ENCODE results near the gene GRB10.
"Not testable (repeated sequence)": the region's sequence is repeated elsewhere in the genome, so short reads cannot be mapped to it uniquely, and the experiment has no call there.

Gene GRB10

DNA sequence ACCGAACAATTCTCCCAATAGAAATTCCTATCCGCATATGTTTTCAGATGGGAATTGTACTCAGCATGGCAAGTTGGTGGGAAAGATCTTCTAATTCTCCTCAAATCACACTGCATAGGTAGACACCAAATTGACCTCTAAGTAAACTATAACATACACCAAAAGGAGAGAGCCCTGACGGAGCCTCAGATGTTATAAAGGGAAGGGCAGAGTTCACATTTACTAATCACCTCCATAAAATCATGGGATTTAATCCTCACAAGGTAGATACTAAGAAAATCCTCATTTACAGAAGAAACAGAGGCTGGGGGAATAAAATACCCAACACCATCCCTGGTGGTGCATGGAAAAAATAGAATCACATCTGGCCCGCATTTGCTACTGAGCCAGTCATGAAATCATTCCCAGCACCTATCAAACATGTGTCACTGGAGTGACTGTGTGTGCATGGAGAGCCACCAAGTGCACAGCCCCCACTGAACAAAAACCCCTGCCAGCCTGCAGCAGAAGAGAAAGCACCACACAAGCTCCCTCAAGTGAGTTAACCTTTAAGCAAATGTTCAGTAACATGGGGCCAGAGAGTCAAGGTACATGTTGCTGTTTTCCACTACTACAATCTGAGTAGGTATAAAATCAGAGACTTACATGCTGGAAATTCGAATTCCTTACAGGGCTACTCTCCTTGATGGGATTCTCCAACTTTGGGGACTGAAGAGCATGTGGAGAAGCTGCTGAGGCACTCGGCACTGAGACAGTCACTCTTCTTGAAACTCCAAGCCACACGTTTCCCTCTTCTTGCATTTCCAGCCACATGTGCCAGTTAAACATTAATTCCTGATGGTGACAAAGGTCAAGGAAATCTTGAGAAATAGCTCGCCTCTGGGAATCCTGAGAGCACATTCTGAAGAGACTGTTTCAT, 217.8 kb downstream of the GRB10 start, which contains the start of gene DDC:
DDC (minus strand) TSS at position 766 of the 919 bp plus-strand sequence. CDS start 21,320 bp downstream, outside the sequence.
- no peak for DNase-seq

DNA sequence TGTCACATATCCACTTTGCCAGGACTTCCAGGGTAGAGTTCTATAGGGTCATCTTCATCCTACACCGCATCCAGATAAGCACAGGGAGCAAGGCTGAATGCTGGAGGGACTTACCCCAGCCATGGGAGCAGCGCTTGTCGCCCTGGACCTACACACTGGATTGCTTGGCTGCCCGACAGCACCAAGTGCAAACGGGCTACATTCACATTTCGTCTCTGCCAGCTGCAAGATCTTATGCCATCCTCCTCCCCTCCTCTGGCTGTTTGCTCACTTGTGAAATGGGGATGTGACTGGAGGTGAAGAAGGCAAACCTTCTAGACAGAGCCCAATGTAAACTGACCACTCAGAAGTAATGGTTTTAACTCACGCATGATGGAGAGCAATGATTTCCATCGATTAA, 218.5 kb downstream of the GRB10 start:
- no peak for DNase-seq

DNA sequence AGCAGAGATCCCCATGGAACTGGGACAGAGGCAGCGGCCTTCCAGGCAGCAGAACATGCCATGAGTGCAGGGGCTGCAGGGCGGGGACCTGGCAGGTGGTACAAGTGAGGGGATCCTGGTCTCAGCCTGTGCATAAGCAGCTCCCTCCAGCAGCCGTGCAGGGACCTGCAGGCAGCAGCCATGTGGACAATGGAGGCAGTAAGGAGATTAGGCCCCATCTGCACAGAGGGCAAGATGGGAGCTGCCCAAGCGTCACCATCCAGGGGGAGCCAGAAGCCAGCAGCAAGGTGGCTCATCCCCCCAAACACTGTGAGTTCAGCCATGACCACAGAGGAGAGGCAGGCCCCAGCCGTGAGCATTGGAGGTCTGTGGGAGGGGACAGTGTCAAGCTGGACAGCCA, 220.6 kb downstream of the GRB10 start:
- no peak for DNase-seq

DNA sequence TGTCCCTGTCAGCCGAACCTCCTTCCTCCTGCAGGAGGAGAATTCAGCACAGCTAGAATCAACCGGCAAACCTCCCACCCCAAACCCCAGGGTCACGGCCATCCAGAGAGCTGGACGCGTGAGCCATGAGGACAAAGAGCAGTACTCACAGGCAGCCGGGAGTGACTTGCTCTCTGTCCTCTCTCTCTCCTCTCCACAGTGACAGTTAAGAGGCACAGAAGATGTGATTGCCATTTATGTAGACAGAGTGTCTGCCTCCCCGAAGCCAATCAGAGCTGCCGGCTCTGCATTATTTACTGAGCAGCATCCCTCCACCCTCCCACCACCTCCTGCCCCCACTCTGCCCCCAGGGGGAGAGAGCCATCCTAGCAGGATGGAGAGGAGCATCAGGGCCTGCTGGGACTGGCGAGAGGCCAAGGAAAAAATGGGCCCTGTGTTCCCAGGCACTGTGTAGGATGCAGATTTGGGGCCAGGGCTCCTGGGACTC, 221.8 kb downstream of the GRB10 start:
- DNase-seq = peak; percentile 29

DNA sequence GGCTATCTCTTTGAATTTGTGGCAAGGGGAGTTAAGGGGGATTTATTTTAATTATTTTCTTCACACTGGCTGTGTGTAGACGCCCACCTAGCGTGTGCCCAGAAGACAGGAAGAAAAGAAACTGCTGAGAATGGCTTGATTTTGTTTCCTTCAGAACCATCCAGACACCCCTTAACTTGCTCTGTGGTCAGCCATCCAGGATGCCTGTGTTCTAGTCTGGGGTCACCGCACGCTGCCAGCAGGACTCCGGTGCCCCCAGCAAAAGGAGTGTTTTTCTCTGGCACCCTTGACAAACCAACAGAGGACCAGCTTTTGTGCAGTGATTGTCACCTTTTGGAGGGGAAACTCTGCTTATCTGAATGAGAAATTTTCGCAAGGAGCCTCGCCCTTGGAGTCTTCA, 222.8 kb downstream of the GRB10 start:
- DNase-seq = no peak

DNA sequence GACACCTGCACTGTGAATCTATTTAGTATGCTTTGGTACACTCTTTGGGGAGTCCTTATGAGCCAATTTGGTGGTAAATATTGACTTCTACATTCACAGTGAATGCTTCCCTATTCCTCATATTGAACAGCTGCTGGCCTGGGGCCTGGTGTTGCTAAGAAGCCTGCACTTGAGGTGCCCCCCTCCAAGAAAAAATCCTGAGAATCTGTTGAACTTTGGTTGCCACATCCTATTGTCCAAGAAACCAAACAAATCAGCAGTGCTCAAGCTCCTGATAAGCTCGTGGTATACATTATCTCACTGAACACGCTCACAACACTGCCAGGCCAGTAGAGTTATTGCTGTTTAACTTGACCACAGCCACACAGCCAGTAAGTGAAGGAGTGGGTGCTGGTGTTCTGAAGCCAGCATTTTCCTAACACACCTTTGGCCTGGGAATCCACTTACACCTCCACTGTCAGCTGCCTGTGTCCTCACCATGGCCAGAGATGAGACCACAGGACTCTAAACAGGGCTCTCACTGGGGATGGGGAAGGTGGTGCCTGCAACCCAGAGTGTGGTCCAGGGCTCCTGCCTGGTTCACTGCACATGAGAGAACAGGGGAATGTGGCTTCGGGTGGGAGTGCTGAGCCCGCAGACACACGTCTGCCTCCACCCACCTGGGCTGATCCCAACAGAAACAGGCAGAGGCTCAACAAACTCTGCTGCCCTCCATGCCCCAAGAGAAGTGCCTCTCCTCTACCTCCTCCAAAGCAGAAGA, 224.2 kb downstream of the GRB10 start:
- DNase-seq = no peak

DNA sequence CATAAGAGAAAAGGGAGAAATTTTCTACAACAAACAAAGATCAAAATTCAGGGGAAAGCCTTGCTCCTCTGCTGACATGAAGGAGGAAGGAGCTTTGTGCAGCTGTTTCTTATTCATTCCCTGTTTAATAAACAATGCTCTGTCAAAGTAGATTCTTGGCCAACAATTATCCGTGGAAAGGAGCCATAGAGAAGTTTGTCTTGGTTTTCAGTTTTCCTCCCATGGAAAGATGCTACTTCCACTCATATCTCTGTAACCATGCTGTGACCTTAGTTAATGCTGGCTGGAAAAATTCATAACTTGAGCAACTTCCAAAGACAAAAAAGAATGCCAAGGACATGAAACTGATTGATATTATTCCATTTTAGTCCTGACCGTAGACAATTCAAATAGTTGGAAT, 225.6 kb downstream of the GRB10 start:
- DNase-seq = no peak

DNA sequence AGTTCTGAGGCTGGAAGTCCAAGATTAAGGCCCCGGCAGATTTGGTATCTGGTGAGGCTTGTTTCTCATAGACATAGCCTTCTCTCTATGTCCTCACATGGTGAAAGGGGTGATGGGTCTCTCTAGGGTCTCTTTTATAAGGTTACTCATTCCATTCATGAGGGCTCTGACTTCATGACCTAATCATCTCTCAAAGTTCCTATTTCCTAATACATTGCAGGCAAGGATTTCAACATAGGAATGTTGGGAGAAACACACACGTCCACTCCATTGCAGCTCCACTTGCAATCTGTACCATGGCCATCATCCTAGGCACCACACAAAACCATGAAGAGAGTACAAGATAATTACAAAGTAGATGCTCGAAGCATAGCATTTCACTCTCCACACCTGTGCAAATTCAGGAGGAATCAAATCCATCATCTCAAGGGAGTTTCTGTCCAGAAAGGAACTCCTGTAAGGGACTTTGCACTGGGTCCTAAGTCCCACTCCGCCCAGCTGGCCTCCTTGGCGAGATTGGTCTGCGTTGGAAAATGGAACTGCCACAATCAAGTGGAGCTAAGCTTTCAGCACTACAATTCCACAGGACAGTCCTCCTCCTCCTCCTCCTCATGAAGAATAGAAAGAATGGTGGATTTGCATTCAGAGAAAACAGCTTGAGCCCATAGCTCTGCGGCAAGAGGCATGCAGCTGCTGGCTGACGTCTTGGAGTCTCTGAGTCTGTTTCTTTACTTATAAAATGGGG, 226.3 kb downstream of the GRB10 start:
- DNase-seq = no peak

DNA sequence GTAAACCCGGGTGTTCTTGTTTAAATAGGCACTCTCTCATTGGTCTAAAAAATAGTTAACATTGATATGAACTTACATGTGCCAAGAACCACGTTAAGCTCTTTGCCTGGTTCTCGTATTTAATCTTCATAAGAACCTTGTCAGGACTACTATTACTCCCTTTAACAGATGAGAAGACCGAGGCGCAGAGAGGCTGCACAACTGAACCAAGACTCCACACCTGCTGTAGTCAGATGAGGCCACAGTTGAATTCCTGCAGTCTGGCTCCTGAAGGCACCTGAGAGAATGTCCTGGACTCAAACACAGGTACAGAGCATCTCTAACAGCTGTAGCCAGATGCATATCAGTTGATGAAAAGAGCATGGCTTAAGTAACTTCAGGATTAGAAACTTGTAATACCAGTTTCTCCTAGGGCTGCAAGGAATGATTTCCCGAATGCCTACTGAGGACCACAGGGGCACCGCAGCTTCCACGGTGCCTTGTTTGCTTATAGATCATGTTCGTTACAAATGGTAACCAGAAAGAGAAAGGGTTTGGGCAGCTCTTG, 227.0 kb downstream of the GRB10 start:
- DNase-seq = no peak

DNA sequence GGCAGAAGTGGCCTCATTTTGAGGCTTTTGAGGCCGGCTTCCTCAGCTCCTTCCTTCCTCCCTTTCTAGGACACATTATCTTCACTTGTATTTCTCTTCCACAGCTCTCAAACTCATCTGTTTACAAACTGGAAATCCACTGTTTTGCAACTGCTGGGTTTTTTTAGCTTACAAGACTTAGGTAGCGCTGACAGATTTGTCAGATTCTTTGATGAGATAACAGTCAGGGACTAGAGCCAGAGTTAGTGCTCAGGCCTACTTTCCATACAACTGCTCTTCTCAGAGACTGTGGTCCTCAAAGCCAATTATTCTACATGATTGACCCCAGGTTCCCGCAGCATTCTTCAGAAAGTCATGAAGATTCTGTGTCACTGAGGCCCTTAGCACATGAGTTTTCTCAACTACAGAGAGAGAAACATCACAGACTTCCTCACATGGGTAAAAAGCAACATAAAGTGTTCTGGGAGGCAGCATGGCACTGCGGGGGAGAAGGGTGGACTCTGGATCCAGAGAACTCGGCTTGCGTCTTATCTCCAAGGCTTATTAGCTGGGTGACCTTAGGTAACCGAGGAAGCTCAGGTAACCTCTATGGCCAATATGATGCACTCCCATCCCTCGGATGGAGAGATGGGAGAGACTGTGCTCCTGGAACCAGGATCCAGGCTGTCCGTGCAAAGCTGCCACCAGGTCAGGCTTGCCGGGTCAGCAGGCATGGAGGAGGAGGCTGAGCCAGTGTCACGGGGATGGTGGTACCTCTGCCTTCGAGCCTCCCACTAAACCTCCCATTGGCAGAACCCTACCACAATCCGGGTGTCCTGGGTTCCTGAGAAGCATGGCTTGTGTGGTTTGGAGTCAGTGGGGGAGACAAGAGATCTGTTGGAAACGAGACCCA, 228.0 kb downstream of the GRB10 start:
- DNase-seq = no peak

DNA sequence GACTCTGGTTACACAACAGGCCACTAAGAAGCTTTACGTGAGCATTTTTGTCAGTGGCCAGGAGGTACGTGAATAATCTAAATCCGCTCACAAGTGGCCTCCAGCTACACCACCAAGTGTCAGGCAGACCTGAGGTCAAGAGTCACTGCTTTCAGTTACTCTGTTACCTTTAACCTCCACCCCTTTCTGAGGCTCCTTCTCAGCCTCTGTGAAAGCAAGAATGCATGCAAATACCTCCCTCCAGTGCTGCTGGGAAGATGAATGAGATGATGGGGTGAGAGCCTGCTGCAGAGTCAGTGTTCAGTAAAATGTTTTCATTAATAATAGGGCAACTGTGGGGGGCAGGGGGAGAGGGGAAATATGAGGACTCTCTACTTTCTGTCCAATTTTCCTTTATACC, 228.7 kb downstream of the GRB10 start:
- DNase-seq = no peak

DNA sequence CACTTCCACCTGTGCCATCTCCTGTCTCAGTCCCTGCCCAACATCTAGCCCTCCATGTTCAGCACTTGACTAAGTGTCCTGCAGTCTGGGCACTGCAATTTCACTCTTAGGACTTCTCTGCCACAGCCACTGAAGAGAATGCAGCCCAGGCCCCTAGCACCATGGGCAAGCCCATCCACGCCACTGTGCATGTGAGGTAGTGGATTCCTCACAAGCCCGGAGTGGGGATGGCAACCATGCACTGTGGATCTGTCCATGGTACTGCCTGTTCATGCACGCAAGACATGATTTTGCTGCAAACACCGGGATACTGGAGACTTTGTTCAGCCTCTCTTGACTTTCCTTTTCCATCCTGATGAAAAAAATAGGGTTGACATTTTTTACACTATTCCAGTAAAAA, 229.8 kb downstream of the GRB10 start:
- no peak for DNase-seq

DNA sequence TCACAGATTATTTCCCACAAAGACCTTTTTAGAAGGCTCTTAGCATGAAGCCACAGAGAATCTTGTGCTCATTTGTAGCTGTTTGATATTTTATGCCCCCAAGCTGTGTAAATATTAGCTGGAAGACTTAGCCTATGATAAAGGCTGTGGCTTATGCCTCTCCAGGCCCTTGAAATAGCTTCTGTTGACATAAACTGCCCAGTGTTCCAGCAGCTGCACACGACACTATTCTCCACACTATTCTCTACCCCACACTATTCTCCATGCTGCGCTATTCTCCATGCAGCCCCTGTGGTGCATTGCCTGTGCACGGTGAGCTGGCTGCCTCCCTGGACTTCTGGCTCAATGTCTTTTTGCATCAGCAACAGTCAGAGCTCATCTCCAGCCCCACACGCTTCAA, 230.6 kb downstream of the GRB10 start:
- peak; percentile 78 for DNase-seq

DNA sequence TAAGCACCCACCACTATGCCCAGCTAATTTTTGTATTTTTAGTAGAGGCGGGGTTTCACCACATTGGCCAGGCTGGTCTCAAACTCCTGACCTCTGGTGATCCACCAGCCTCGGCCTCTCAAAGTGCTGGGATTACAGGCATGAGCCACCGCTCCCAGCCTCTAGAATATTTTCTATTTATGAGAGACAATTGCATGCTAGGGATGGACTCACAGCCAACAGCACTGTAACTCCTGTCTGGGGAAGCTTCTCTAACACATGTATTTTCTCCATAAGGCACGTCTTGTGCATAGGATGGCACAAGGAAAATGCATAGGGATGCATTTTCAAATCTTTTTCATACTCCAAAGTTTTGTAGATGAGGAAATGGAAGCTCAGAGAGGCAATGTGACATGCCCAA, 237.1 kb downstream of the GRB10 start:
- DNase-seq = not testable (repeated sequence)

DNA sequence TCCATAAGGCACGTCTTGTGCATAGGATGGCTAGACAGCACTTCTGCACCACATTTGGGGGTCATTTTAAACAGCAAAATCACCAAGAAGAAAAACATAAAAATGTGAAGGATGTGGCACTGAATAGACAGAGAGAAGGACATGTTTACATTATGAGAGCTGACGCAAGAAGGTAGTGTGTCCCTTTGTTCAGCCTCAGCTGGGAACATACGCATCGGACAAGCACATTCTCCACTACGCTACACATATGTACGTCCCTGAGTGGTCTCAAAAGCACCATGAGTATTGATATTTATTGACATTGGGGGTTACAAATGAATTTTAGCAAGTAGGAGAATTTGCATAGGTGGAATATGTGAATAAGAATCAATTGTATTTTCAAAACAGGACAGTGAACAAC, 237.7 kb downstream of the GRB10 start:
- no peak for DNase-seq

DNA sequence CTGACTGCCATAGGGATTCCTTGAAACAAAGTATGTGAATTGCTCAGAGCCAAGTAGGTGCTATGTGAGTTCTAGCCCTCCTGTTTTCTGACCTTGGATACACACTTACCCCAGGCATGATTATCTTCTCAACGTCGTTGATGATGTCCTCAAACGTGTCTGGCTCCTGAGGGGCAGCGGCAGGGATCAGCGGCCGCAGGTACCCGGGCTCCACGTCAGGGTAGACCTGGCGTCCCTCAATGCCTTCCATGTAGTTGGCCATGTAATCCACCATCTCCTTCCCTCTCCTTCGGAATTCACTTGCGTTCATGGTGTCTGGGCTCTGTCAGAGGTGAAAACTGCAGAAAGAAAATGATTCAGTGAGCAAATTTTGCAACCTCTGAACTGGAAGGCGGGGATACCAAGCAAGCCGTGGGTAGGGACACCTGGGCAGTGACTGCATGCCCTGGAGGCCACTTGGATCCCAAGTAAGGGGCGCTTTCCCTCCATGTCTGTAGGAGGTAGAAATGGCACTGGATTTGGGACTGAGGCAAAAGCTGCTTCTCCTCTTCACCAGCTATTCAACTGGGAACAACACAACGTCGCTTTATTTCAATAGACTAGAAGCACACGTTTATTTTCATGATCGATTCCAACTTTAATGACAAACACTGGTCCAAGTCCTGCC, 238.8 kb downstream of the GRB10 start:
- DNase-seq = no peak

DNA sequence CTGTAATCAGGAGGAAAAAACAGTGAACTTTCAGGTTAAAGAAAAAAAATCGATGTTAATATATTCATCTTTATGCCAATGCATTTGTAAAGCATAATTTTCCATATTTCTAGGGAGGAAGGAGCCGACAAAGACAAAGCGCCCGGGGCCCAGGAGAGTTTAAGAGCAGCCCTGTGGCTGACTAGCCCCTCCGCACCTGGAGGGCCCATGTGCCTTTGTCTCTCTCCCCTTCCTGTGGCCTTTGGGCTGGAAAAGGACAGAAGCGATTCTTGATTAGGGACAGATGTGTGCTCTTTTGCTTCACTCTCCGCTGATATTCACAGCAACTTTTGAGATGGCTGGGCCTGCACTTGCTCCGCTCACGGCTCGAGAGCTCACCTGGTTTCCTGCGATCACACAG, 240.6 kb downstream of the GRB10 start:
- DNase-seq = no peak

DNA sequence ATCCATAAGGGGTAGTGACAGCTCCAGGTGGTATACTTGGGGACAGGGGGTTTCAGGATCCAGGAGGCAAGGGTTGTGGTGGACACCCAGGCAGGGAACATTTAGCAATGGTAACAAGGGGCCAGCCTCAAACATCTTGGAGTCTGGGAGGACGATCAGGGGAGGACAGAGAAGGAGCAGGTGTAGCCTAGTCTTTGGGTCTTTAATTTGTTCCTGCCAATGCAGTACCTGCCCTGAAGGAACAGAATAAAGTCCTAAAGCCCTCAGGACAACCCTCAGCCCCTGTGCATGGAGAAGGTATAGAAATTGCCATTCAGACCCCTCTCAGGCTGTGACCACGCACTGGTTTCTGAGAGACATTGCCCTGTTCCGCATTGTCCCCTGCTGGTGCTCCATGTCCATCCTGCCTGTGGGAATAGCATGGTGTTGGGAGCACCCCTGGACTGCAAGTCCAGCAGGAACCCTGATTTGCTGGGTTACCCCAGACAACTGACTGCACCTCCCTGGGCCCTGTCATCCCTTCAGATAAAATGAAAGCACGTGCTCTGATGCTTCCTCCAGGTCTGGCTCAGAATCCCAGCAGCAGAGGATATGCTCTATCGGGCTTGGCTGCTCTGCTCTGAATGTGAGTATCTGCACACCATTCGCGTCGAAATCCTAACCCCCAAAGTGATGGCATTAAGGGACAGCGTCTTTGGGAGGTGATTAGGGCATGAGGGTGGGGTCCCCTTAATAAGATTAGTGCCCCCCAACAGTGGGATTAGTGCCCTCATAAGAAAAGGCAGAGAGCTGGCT, 241.7 kb downstream of the GRB10 start:
- DNase-seq = no peak

Data from NCI-H2107 (cell line).